PC-3 (cell line): ENCODE measurements around the gene MYLK4. TPM values are rescaled to one million over a fixed set of nuclear protein-coding genes. Genes with fewer than 3 reads are reported as not detected.

Source experiments
- ATAC-seq: fragments of 200-7000 bp; cut with Tn5 transposase; 2 replicates; pipeline ENCODE4 v1.9.1; 2020; ENCODE audit warnings: mild to moderate bottlenecking, moderate library complexity
- BruUV-seq: library from RNA; stranded (reverse); fragments of 400-500 nt; replicated peaks from 2 replicates; lab custom pipeline; 2021; lab: Mats Ljungman, UMichigan
- CTCF ChIA-PET: fragments of 300-600 bp; sonication (Branson Sonifier 250); formaldehyde crosslinking; loops from one replicate; lab custom pipeline; 2022; ENCODE audit warnings: antibody characterized with exemption; lab: Charles Lee
- POLR2A ChIA-PET: fragments of 300-600 bp; sonication (Branson Sonifier 250); formaldehyde crosslinking; loops from one replicate; lab custom pipeline; 2022; ENCODE audit warnings: antibody characterized with exemption; ENCODE audit not compliant: unreplicated experiment; lab: Charles Lee
- DNase-seq: peaks from one replicate; pipeline ENCODE4 v3.0.0-alpha.2; 2015
- H2AFZ ChIP-seq: fragments of 300-600 bp; sonication (generic); 2 replicates; pipeline ENCODE4 v1.6.0; 2016; ENCODE audit warnings: antibody characterized with exemption, low read length
- H3F3A ChIP-seq: fragments of 300-600 bp; sonication (generic); one replicate; pipeline ENCODE4 v1.6.0; 2017; ENCODE audit warnings: antibody characterized with exemption, low read length, control low read depth, mild to moderate bottlenecking; ENCODE audit not compliant: unreplicated experiment
- H3K27ac ChIP-seq: fragments of 300-600 bp; sonication (generic); 2 replicates; pipeline ENCODE4 v1.5.1; 2016; ENCODE audit warnings: mild to moderate bottlenecking, low read length
- H3K27me3 ChIP-seq: fragments of 300-600 bp; sonication (generic); 2 replicates; pipeline ENCODE4 v1.6.1; 2016; ENCODE audit warnings: low read length, mixed read lengths
- H3K36me3 ChIP-seq: fragments of 300-600 bp; sonication (generic); 2 replicates; pipeline ENCODE4 v1.6.1; 2016; ENCODE audit warnings: low read depth, mixed run types, low read length, mixed read lengths
- H3K4me1 ChIP-seq: fragments of 300-600 bp; sonication (generic); 2 replicates; pipeline ENCODE4 v1.5.1; 2016; ENCODE audit warnings: low read length; ENCODE audit not compliant: insufficient read depth
- H3K4me2 ChIP-seq: fragments of 300-600 bp; sonication (generic); 2 replicates; pipeline ENCODE4 v1.6.0; 2016; ENCODE audit warnings: low read length
- H3K4me3 ChIP-seq: fragments of 300-600 bp; sonication (generic); 2 replicates; pipeline ENCODE4 v1.5.1; 2016; ENCODE audit warnings: mild to moderate bottlenecking, low read length, mixed read lengths
- H3K79me2 ChIP-seq: fragments of 300-600 bp; sonication (generic); 2 replicates; pipeline ENCODE4 v1.6.1; 2017; ENCODE audit warnings: low read length, mixed read lengths
- H3K9ac ChIP-seq: fragments of 300-600 bp; sonication (generic); 2 replicates; pipeline ENCODE4 v1.6.0; 2016; ENCODE audit warnings: mild to moderate bottlenecking, low read length
- H3K9me2 ChIP-seq: fragments of 300-600 bp; sonication (generic); replicated peaks from 2 replicates; pipeline ENCODE4 v1.6.1; 2016; ENCODE audit warnings: mixed run types, low read length, mixed read lengths
- H3K9me3 ChIP-seq: fragments of 300-600 bp; sonication (generic); 2 replicates; pipeline ENCODE4 v1.6.1; 2016; ENCODE audit warnings: low read length, mixed read lengths
- H4K20me1 ChIP-seq: fragments of 300-600 bp; sonication (generic); 2 replicates; pipeline ENCODE4 v1.6.1; 2016; ENCODE audit warnings: low read length, mixed read lengths
- CTCF ChIP-seq: fragments of 300-600 bp; sonication (generic); conservative IDR thresholded peaks from 2 replicates; pipeline ENCODE4 v1.5.1; 2017; ENCODE audit warnings: antibody characterized with exemption, low read depth, mild to moderate bottlenecking, low read length
- EZH2 ChIP-seq: fragments of 300-600 bp; sonication (generic); IDR thresholded peaks from one replicate; pipeline ENCODE4 v1.6.1; 2017; ENCODE audit warnings: antibody characterized with exemption, mild to moderate bottlenecking, low read length; ENCODE audit not compliant: unreplicated experiment
- EZH2phosphoT487 ChIP-seq: fragments of 300-600 bp; sonication (generic); IDR thresholded peaks from 2 replicates; pipeline ENCODE4 v1.6.1; 2018; ENCODE audit warnings: mild to moderate bottlenecking, antibody characterized with exemption, low read length, borderline replicate concordance
- intact Hi-C: fragments of 100-400 bp; cut with micrococcal nuclease; formaldehyde crosslinking; loops from 2 replicates; pipeline ENCODE4 v1.9.0; 2023
- total RNA-seq: library from RNA; depleted of rRNA; stranded (reverse); fragments of >200 nt; gene quantifications from 2 replicates; pipeline ENCODE4 v1.2.3, GENCODE V29; 2014

The MYLK4 gene
- total RNA-seq, 1 experiment from 2014 or later = 0.11 TPM

- ChIA-PET POLR2A (interaction anchor here (0.5 to 0.6 kb wide), 3 partner anchors 14 to 1173 kb away, joined by 3 to 6 read pairs (median 6); no protein-coding TSS in a partner anchor), CTCF (no interaction called here)
- no TSS peak for BruUV-seq
- TF ChIP-seq EZH2 (no peak), CTCF (peak; percentile 21; the same call in 1 of the 2 replicates)
- Histone ChIP-seq H3K27me3 (no peaks in the 10 kb centered on the region), H2AFZ (no peak overlapping the region), H3K9ac (no peak overlapping the region), H3K9me2 (no peaks in the 10 kb centered on the region), H3F3A (no peaks in the 10 kb centered on the region), H3K36me3 (peaks cover 38% of the 10 kb centered on the region; the same call in 1 of the 2 replicates), H3K4me1 (no peaks in the 10 kb centered on the region), H3K4me3 (no peak overlapping the region), H3K79me2 (peaks cover 71% of the 10 kb centered on the region), H3K27ac (no peak overlapping the region), H4K20me1 (0 out of 2 replicates have a peak, but pooled peaks cover 14% of the 10 kb centered on the region), H3K4me2 (no peak overlapping the region), H3K9me3 (no peaks in the 10 kb centered on the region)
- intact Hi-C loops = no loop called here
- DNase-seq (no peak), ATAC-seq (no peak)
These were observed 32.7 kb upstream of the MYLK4 start for GRCh38 chr6:2783188-2783963.

GRCh38 chr6:2782825-2783187 is 32.1 kb upstream of the MYLK4 start:
- POLR2A ChIA-PET = no interaction called here
- no peak for TF ChIP-seq EZH2
- TF ChIP-seq EZH2phosphoT487 = no peak
- no peak for TF ChIP-seq CTCF
- Histone ChIP-seq H3K79me2 (peaks cover 73% of the 10 kb centered on the region), H3K27me3 (no peaks in the 10 kb centered on the region), H2AFZ (no peak overlapping the region), H3F3A (no peaks in the 10 kb centered on the region), H3K4me2 (no peak overlapping the region), H3K9ac (no peak overlapping the region), H4K20me1 (0 out of 2 replicates have a peak, but pooled peaks cover 14% of the 10 kb centered on the region), H3K9me2 (no peaks in the 10 kb centered on the region), H3K4me3 (no peak overlapping the region), H3K9me3 (no peaks in the 10 kb centered on the region), H3K4me1 (no peaks in the 10 kb centered on the region), H3K36me3 (peaks cover 36% of the 10 kb centered on the region; the same call in 1 of the 2 replicates), H3K27ac (no peak overlapping the region)
- no peak for ATAC-seq
- BruUV-seq = no TSS peak
- CTCF ChIA-PET = no interaction called here
- intact Hi-C loops = no loop called here
- no peak for DNase-seq

GRCh38 chr6:2782356-2782708 is 31.6 kb upstream of the MYLK4 start:
- CTCF ChIA-PET = no interaction called here
- Histone ChIP-seq H3K4me1 (no peaks in the 10 kb centered on the region), H3K4me3 (no peak overlapping the region), H3K27me3 (no peaks in the 10 kb centered on the region), H3K27ac (no peak overlapping the region), H3K9ac (no peak overlapping the region), H4K20me1 (peaks cover 18% of the 10 kb centered on the region; the same call in 1 of the 2 replicates), H3K36me3 (peaks cover 36% of the 10 kb centered on the region; the same call in 1 of the 2 replicates), H2AFZ (no peak overlapping the region), H3F3A (no peaks in the 10 kb centered on the region), H3K4me2 (no peak overlapping the region), H3K79me2 (peaks cover 74% of the 10 kb centered on the region), H3K9me2 (no peaks in the 10 kb centered on the region), H3K9me3 (no peaks in the 10 kb centered on the region)
- intact Hi-C loops = no loop called here
- ATAC-seq (no peak), DNase-seq (no peak)
- POLR2A ChIA-PET = no interaction called here
- TF ChIP-seq EZH2 (no peak), CTCF (no peak), EZH2phosphoT487 (no peak)
- no TSS peak for BruUV-seq
